Right lobe of liver (tissue), 4 donors: ENCODE data around the gene TYW1.
"Not testable (repeated sequence)": the region's sequence is repeated elsewhere in the genome, so short reads cannot be mapped to it uniquely, and the experiment has no call there.

Source experiments
- POLR2A ChIP-seq: fragments of 450-650 bp; IDR thresholded peaks from one replicate; pipeline ENCODE4 v1.6.1; 2017; ENCODE audit warnings: antibody characterized with exemption, mild to moderate bottlenecking
- TF ChIP-seq, protein P1 (sequence below), 4 donors: fragments of 200-600 bp in 3 of 4; fragments of 450-650 bp in 1 of 4; IDR thresholded peaks; one replicate each; pipeline versions ENCODE4 v1.5.1 to v1.8.0; 2016 to 2022; ENCODE audit warnings: antibody characterized with exemption in 4 of 4, mild to moderate bottlenecking in 2 of 4
- donor health status: DM: no; HTN: no; CAD: no.
- donor health status: DM: no; HTN: no; CAD: no.
- donor health status: DM: no; HTN: yes; CAD: no.

DNA sequence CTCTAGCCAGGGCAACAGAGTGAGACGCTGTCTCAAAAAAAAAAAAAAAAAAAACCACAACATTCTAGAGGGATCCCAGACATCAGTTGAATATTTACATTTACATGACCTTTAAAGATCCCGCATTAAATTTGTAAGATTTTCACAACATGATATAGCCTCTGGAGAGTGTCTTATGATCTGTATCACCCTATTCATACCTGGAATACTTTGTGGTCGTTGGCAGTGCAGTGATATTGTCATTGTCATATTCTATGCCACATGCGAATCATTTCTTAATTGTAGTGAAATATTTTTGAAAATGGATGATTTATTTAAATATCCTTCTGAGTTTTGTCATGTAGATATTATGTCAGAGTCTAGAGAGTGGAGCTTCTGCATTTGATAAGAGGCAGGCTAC, 212.0 kb downstream of the TYW1 start:
- TF ChIP-seq, protein P1, sequence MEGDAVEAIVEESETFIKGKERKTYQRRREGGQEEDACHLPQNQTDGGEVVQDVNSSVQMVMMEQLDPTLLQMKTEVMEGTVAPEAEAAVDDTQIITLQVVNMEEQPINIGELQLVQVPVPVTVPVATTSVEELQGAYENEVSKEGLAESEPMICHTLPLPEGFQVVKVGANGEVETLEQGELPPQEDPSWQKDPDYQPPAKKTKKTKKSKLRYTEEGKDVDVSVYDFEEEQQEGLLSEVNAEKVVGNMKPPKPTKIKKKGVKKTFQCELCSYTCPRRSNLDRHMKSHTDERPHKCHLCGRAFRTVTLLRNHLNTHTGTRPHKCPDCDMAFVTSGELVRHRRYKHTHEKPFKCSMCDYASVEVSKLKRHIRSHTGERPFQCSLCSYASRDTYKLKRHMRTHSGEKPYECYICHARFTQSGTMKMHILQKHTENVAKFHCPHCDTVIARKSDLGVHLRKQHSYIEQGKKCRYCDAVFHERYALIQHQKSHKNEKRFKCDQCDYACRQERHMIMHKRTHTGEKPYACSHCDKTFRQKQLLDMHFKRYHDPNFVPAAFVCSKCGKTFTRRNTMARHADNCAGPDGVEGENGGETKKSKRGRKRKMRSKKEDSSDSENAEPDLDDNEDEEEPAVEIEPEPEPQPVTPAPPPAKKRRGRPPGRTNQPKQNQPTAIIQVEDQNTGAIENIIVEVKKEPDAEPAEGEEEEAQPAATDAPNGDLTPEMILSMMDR (IDR thresholded peaks at IDR 0.05), result not testable (repeated sequence)
- not testable (repeated sequence) for TF ChIP-seq POLR2A
